CD4-positive, alpha-beta T cell treated with Interferon gamma for 1 hour (primary cell): Measurements from ENCODE around the gene DNAJB14.

Source experiments
- DNase-seq: peaks from one replicate; pipeline ENCODE4 v3.0.0-alpha.2; 2020

DNAJB14 gene

DNA sequence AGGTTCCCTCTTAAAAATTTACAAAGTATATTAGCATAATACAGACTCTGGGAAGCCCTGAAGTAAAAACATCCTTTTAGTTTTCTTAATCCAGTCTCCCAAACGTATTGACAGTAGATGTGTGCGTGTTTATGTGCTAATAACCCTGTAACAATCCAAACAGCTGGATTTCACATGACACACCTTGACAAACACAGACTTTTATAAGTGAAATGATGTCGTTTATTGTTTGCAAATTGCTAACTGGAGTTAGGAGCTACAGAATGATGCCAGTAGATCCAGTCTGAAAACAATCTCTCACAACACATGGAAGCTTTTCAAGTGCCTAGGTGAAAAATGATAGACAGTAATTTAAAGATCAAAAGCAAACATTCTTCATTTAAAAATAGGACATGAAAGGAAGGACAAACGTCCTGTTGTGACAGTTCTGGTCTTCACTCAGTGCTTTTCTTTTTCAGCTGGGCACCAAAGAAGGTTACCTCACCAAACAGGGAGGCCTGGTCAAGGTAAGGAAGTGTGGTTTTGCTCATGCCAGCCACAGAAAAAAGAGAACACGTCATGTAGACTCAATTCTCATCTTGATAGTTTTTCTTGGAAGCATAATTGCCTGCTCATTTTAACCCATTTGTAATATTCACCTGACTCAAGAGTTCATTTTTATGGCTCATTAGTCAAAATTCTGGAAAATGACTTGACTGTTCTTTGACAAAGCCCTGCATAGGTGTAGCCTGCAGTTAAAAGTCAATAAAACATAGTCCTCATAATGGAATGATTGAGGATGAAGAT lies 85.1 kb downstream of the DNAJB14 start:
- DNase-seq: no peak

DNA sequence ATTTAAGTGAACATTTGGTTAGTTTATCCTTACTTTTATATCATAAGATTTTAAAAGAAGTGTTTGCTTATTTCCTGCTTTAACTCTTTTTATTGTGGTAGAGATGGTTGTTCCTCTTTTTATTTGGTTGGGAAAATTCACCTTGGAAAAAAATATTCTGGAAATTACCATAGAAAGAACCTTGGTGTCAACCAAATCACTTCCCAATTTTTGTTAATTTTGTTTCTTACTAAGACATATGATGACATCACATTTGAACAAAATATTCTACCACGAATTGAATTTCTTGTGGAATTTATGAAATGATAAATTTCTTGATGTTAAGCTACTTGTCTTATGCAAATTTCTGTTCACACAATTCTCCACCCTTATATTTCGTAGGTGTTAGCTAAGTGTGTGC lies 85.9 kb downstream of the DNAJB14 start:
- no peak for DNase-seq

GRCh38 chr4:99859618-99860017 lies 86.8 kb downstream of the DNAJB14 start:
- DNase-seq: no peak

- DNase-seq: no peak
Observed at GRCh38 chr4:99857307-99857706, 89.1 kb downstream of the DNAJB14 start.

DNA sequence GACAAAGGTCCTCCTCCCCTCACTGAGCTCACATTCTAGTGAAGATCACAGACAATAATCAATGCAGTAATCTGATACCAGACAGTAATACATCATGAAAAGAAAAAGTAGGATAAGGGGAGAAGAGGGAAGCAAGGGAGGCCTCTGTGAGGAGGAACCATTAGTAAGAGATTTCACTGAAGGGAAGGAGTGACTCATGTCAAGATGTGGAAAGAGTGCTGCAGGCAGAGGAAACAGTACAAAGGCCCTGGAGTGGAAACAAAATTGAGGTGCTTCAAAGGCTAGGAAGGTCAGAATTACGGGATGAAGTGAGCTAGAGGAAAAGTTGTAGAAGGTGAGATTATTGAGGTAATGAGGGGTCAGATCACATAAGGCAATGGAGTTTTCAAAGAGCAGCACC lies 90.3 kb downstream of the DNAJB14 start:
- no peak for DNase-seq

GRCh38 chr4:99855678-99856077 lies 90.7 kb downstream of the DNAJB14 start:
- peak; percentile 30 for DNase-seq

- no peak for DNase-seq
Observed at GRCh38 chr4:99853999-99854398, 92.4 kb downstream of the DNAJB14 start.

DNA sequence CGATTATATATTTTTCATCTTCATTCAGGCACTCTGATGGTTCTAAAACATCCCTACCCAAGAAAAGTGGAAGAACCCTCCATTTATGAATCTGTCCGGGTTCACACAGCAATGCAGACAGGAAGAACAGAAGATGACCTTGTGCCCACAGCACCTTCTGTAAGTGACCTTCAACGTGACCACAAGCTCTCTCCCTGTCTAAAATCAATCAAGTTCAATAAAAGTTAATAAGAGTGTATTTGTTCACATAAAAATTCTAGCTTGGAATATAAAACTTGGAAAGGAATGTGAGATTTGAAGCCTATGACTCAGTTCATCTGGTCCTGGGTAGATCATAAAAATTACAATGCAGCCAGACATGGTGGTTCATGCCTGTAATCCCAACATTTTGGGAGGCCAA lies 93.2 kb downstream of the DNAJB14 start:
- no peak for DNase-seq

DNA sequence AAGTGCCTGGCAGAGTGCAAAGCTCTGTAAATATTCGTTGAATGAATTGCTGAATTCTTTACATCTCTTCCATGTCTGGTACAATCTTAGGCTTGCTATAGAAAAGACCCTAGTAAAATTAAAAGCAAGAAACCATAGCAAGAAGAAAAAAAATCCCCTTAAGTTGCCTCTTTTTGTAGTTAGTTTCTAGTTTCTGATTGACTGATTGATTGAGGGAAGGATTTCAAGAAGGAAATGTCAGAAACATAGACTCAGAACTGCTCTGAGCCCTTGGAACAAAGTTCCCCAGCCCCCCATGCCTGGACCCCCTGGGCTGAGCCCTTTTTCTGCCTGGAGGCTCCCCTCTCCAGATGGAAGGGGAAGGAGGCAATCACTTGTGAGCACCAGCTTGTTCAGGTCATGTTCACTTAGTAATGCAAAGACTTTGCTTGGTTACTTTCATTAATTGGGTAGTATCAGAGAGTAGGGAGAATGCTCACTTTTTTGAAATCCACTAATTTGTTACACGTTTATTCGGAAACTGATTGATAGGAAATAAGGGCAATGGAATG lies 94.1 kb downstream of the DNAJB14 start:
- DNase-seq: no peak

- no peak for DNase-seq
Observed at GRCh38 chr4:99848591-99849001, 97.8 kb downstream of the DNAJB14 start.

- no peak for DNase-seq
Observed at GRCh38 chr4:99847362-99847976, 98.9 kb downstream of the DNAJB14 start.

GRCh38 chr4:99846891-99847290 lies 99.5 kb downstream of the DNAJB14 start:
- no peak for DNase-seq
